Colonic mucosa (tissue), 4 donors: ENCODE results near the gene LHCGR. TPM values are rescaled to one million over a fixed set of nuclear protein-coding genes. Genes with fewer than 3 reads are reported as not detected.
"Not testable (repeated sequence)": the region's sequence is repeated elsewhere in the genome, so short reads cannot be mapped to it uniquely, and the experiment has no call there.

ENCODE experiments used
- DNase-seq: peaks from one replicate; pipeline ENCODE4 v3.0.0-alpha.2; 2020
- H3K27ac ChIP-seq: fragments of 200-600 bp; one replicate; pipeline ENCODE4 v1.8.0; 2021
- H3K27me3 ChIP-seq: fragments of 200-600 bp; one replicate; pipeline ENCODE4 v1.8.0; 2021
- H3K36me3 ChIP-seq: fragments of 200-600 bp; one replicate; pipeline ENCODE4 v1.8.0; 2021
- H3K4me1 ChIP-seq: fragments of 200-600 bp; one replicate; pipeline ENCODE4 v1.8.0; 2021; ENCODE audit warnings: mild to moderate bottlenecking
- H3K4me3 ChIP-seq: fragments of 200-600 bp; one replicate; pipeline ENCODE4 v1.8.0; 2021
- H3K9ac ChIP-seq, 2 donors: one replicate each; pipeline ENCODE4 v1.7.0; 2013; ENCODE audit warnings: control low read depth in 2 of 2, low read depth in 2 of 2, low read length in 2 of 2
- H3K9me3 ChIP-seq: fragments of 200-600 bp; one replicate; pipeline ENCODE4 v1.8.0; 2021
- intact Hi-C: fragments of 100-400 bp; cut with DNase I; formaldehyde crosslinking; loops from one replicate; pipeline ENCODE4 v1.14.1; 2022
- total RNA-seq, 2 donors: library from RNA; stranded (reverse); fragmentation: NEBNext Ultra II Directional in 1 of 2; extraction: Animal tissue kit (Norgen Biotek cat#: 25700) in 1 of 2; gene quantifications; one replicate each; pipeline ENCODE4 v1.2.1, GENCODE V29; 2021
- TF ChIP-seq, protein P1 (sequence below): fragments of 200-600 bp; IDR thresholded peaks from one replicate; pipeline ENCODE4 v1.8.0; 2022; ENCODE audit warnings: antibody characterized with exemption, mild to moderate bottlenecking
- donor health status: healthy.
- donor health status: DM: no; HTN: no; CAD: no.
- donor health status: DM: no; HTN: no; CAD: no.

The LHCGR gene
- total RNA-seq, 2 donors from 2014 or later: not detected

DNA sequence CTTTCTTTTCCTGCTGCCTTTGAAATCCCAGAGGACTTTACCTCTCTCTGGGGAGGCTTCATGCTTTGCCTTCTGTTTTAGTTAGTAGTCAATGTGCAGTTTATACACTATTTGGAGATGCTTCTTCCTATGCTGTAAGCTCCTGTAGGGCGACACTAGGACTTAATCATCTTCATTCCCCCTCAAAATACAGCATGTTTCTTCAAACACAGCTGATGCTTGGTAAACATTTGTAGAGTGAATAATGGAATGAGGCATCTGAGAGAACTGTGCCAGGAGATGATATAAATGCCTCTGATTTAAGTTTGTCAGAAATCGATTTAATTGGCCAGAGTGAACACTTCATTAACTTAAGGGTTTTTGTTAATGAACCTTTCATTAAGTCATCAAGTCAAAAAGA is 43.4 kb downstream of the LHCGR start:
- Histone ChIP-seq H3K9ac (no peak overlapping the region), H3K27me3 (no peaks in the 10 kb centered on the region), H3K36me3 (no peaks in the 10 kb centered on the region), H3K4me3 (no peak overlapping the region), H3K27ac (no peak overlapping the region), H3K4me1 (peaks cover 4% of the 10 kb centered on the region), H3K9me3 (no peaks in the 10 kb centered on the region)
- DNase-seq: no peak
- TF ChIP-seq, protein P1, sequence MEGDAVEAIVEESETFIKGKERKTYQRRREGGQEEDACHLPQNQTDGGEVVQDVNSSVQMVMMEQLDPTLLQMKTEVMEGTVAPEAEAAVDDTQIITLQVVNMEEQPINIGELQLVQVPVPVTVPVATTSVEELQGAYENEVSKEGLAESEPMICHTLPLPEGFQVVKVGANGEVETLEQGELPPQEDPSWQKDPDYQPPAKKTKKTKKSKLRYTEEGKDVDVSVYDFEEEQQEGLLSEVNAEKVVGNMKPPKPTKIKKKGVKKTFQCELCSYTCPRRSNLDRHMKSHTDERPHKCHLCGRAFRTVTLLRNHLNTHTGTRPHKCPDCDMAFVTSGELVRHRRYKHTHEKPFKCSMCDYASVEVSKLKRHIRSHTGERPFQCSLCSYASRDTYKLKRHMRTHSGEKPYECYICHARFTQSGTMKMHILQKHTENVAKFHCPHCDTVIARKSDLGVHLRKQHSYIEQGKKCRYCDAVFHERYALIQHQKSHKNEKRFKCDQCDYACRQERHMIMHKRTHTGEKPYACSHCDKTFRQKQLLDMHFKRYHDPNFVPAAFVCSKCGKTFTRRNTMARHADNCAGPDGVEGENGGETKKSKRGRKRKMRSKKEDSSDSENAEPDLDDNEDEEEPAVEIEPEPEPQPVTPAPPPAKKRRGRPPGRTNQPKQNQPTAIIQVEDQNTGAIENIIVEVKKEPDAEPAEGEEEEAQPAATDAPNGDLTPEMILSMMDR: no peak
- intact Hi-C loops: no loop called here

DNA sequence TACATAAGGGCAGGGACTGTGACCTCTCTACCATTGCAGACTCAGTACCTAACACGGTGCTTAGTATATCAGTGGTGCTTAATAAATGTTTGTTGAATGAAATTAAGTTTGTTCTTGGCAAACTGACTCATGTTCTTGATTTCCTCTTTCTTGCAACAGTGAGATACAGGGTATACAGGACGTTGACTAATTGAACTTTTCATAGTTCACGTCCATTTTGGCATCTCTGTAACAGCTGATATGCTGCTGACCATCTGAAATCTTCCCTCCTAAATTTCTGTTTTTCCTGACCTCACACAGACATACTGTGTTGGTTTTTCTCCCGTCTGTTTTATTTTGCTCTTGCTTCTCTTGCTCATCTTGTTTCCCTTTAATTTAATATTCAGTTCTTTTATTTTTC is 44.2 kb downstream of the LHCGR start:
- H3K36me3 ChIP-seq: no peaks in the 10 kb centered on the region

DNA sequence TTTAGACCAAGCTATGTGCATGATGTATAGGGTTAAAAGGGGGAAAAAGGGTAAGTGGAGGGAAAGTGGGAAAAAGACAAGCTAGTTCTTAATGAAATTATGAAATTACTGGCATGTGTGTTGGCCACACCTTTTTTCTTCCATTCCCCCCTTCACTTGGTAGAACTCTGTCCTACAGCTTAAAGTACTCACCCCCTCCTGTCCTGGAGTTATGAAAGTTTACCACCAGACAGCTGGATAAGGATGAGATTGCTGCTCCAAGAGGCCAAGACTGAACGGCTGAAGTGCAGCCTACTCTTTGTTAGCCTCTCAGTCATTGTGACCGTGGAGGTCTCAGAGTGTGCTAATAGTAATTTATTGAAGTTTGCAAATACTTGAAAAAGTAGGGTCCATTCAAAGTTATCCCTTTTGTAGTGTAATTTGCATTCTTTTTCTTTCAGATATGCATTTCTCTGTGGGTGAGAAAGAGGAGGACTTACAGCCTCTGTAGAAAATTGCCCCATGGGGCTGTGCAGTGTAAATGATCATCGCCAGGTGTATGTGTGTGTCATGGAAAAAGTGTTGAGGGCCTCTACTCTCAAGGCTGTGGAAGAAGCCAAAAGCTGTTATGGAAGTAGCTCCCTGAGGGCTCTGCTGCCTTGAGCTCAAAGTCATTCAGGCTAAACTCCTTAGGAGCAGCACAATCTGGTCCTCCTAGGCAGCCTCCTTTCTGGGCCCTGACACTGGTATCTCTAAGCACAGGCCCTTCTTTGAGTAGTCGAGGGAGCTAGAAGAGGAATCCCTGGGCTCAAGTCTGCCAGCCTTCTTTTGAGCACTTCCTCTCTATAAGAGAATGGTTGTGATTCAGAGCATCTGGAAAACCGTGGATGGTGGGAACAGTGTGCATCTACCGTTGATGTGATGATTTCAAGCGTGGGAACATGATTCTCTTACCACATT is 46.2 kb downstream of the LHCGR start:
- intact Hi-C loops: no loop called here
- no peaks in the 10 kb centered on the region for H3K4me1 ChIP-seq
- DNase-seq: no peak
- H3K27ac ChIP-seq: no peak overlapping the region
- H3K9ac ChIP-seq: no peak overlapping the region
- H3K36me3 ChIP-seq: no peaks in the 10 kb centered on the region
- no peak overlapping the region for H3K4me3 ChIP-seq
- H3K27me3 ChIP-seq: no peaks in the 10 kb centered on the region
- TF ChIP-seq, protein P1: no peak
- H3K9me3 ChIP-seq: no peaks in the 10 kb centered on the region

More for the DNA sequence above, 44.2 kb downstream of the LHCGR start:
- Histone ChIP-seq H3K4me3 (no peak overlapping the region), H3K9me3 (no peaks in the 10 kb centered on the region), H3K4me1 (peaks cover 4% of the 10 kb centered on the region), H3K27me3 (no peaks in the 10 kb centered on the region), H3K9ac (no peak overlapping the region), H3K27ac (no peak overlapping the region)
- DNase-seq: no peak
- intact Hi-C loops: no loop called here
- TF ChIP-seq, protein P1: no peak

DNA sequence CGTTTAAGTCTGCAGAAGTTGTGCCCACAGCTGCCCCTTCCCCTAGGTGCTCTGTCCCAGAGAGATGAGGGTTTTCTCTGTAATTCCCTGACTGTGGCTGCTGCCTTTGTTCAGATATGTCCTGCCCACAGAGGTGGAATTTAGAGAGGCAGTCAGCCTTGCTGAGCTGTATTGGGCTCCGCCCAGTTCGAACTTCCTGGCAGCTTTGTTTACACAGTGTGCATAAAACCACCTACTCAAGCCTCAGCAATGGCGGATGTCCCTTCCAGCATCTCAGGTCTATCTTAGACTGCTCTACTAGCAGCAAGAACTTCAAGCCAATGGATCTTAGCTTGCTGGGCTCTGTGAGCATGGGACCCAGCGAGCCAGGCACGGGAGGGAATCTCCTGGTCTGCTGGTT is 48.1 kb downstream of the LHCGR start:
- Histone ChIP-seq H3K4me1 (no peaks in the 10 kb centered on the region), H3K36me3 (no peaks in the 10 kb centered on the region), H3K9ac (no peak overlapping the region), H3K4me3 (no peak overlapping the region), H3K27ac (no peak overlapping the region), H3K9me3 (no peaks in the 10 kb centered on the region), H3K27me3 (no peaks in the 10 kb centered on the region)
- TF ChIP-seq, protein P1: no peak
- intact Hi-C loops: no loop called here
- peak; percentile 70 for DNase-seq

DNA sequence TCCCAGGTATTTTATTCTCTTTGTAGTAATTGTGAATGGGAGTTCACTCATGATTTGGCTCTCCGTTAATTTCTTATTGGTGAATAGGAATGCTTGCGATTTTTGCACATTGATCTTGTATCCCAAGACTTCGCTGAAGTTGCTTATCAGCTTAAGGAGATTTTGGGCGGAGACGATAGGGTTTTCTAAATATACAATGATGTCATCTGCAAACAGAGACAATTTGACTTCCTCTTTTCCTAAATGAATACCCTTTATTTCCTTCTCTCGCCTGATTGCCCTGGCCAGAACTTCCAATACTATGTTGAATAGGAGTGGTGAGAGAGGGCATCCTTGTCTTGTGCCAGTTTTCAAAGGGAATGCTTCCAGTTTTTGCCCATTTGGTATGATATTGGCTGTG is 51.9 kb downstream of the LHCGR start:
- H3K27ac ChIP-seq, H3K4me1 ChIP-seq, H3K27me3 ChIP-seq, intact Hi-C loops, H3K9me3 ChIP-seq, DNase-seq, H3K4me3 ChIP-seq, H3K36me3 ChIP-seq, H3K9ac ChIP-seq: not testable (repeated sequence)

DNA sequence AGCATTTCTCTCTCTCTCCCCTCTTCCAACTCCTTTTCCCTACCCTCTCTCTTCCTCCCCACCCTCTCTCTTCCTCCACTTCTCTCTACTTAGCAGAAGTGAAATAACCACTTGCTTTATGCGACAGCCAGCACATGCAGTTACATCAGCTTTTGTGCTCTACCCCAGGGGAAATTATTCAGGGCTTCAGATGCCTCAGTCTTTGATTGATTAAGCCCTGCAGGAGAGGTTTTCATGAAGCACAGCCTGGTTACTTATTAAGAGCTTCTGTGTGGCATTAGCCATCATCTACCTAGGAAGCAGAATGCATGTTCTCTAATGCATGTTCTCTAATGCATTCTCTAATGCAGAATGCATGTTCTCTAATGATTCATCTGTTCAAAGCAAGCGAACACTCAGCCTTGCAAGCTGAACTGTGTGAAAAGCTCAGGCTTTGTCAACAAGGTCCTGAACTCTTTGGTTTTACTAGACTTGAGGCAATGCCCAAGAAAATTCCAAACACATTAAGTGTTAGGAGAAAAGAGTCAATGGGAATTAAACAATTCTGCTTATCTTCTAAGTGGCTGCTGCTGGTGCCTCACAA is 56.1 kb downstream of the LHCGR start:
- H3K27ac ChIP-seq: no peak overlapping the region
- H3K4me1 ChIP-seq: no peaks in the 10 kb centered on the region
- intact Hi-C loops: no loop called here
- DNase-seq: no peak
- TF ChIP-seq, protein P1: no peak
- no peak overlapping the region for H3K4me3 ChIP-seq
- H3K9me3 ChIP-seq: no peaks in the 10 kb centered on the region
- no peaks in the 10 kb centered on the region for H3K27me3 ChIP-seq
- no peaks in the 10 kb centered on the region for H3K36me3 ChIP-seq
- no peak overlapping the region for H3K9ac ChIP-seq
